CD14-positive monocyte (primary cell): Measurements from ENCODE around the gene PLCB3. TPM values are rescaled to one million over a fixed set of nuclear protein-coding genes. Genes with fewer than 3 reads are reported as not detected.

Experiments
- DNase-seq, 3 donors: peaks; one replicate each; pipeline ENCODE4 v3.0.0-alpha.2; 2011 to 2022
- H2AFZ ChIP-seq: 2 replicates; pipeline ENCODE4 v1.6.0; 2012; ENCODE audit warnings: mild to moderate bottlenecking, low read depth, low read length, inconsistent platforms; ENCODE audit not compliant: insufficient read depth, poor library complexity, severe bottlenecking
- H3K27ac ChIP-seq, 2 donors: 1 replicate in 1 of 2; 2 replicates in 1 of 2; pipeline ENCODE4 v1.5.1; 2012 to 2013; ENCODE audit warnings: low read length in 2 of 2, control low read depth in 1 of 2, inconsistent platforms in 1 of 2, low read depth in 1 of 2, mild to moderate bottlenecking in 1 of 2
- H3K27me3 ChIP-seq, 2 donors: one replicate each; pipeline versions ENCODE4 v1.6.0 to v1.6.1; 2011 to 2013; ENCODE audit warnings: low read length in 2 of 2; ENCODE audit not compliant: control insufficient read depth in 2 of 2, insufficient read depth in 2 of 2
- H3K36me3 ChIP-seq, 2 donors: replicated peaks in 1 of 2; 1 replicate in 1 of 2; 2 replicates in 1 of 2; pipeline versions ENCODE4 v1.5.1 to v1.6.1; 2012 to 2013; ENCODE audit warnings: low read length in 2 of 2, control low read depth in 1 of 2, inconsistent platforms in 1 of 2, mild to moderate bottlenecking in 1 of 2; ENCODE audit not compliant: insufficient read depth in 2 of 2, control insufficient read depth in 1 of 2
- H3K4me1 ChIP-seq, 2 donors: 1 replicate in 1 of 2; 2 replicates in 1 of 2; pipeline versions ENCODE4 v1.5.1 to v1.6.1; 2012 to 2013; ENCODE audit warnings: low read length in 2 of 2, control low read depth in 1 of 2, inconsistent platforms in 1 of 2, mild to moderate bottlenecking in 1 of 2, moderate library complexity in 1 of 2; ENCODE audit not compliant: insufficient read depth in 2 of 2, control insufficient read depth in 1 of 2
- H3K4me2 ChIP-seq: replicated peaks from 2 replicates; pipeline ENCODE3; 2012; ENCODE audit warnings: low read length, moderate library complexity, mild to moderate bottlenecking; ENCODE audit not compliant: poor library complexity, severe bottlenecking; ENCODE audit errors: extremely low read depth
- H3K4me3 ChIP-seq, 3 experiments: fragments of 200-600 bp in 1 of 3; sonication (generic) in 1 of 3; replicated peaks in 1 of 3; 1 replicate in 2 of 3; 2 replicates in 1 of 3; pipeline ENCODE4 v1.5.1; 2011 to 2013; ENCODE audit warnings: low read length in 3 of 3, mild to moderate bottlenecking in 3 of 3, control low read depth in 2 of 3, low read depth in 2 of 3, inconsistent platforms in 1 of 3, moderate library complexity in 1 of 3
- H3K79me2 ChIP-seq: 2 replicates; pipeline ENCODE4 v1.6.0; 2012; ENCODE audit warnings: mild to moderate bottlenecking, control low read depth, inconsistent platforms, low read length, moderate library complexity; ENCODE audit not compliant: insufficient read depth
- H3K9ac ChIP-seq: 2 replicates; pipeline ENCODE4 v1.6.0; 2017; ENCODE audit warnings: low read length, mild to moderate bottlenecking; ENCODE audit not compliant: insufficient read depth, poor library complexity, severe bottlenecking
- H3K9me3 ChIP-seq, 2 donors: replicated peaks in 1 of 2; 1 replicate in 1 of 2; 2 replicates in 1 of 2; pipeline versions ENCODE4 v1.5.1 to v1.6.1; 2012 to 2013; ENCODE audit warnings: low read length in 2 of 2, control low read depth in 1 of 2; ENCODE audit not compliant: control insufficient read depth in 1 of 2, insufficient read depth in 1 of 2
- H4K20me1 ChIP-seq: 2 replicates; pipeline ENCODE4 v1.6.0; 2012; ENCODE audit warnings: mild to moderate bottlenecking, low read length, control low read depth, moderate library complexity; ENCODE audit not compliant: insufficient read depth
- H3K27ac Mint-ChIP-seq, 7 donors: one replicate each; pipeline ENCODE4 v1.8.0; 2020; ENCODE audit warnings: mild to moderate bottlenecking in 7 of 7, mixed read lengths in 7 of 7, moderate library complexity in 6 of 7, inconsistent platforms in 2 of 7
- H3K27me3 Mint-ChIP-seq, 3 donors: one replicate each; pipeline ENCODE4 v1.8.0; 2021 to 2022; ENCODE audit warnings: low read depth in 3 of 3, mild to moderate bottlenecking in 3 of 3, mixed read lengths in 3 of 3, moderate library complexity in 3 of 3, inconsistent platforms in 1 of 3
- H3K36me3 Mint-ChIP-seq, 2 donors: one replicate each; pipeline ENCODE4 v1.8.0; 2020; ENCODE audit warnings: mixed read lengths in 2 of 2, inconsistent platforms in 1 of 2, mild to moderate bottlenecking in 1 of 2
- H3K4me1 Mint-ChIP-seq: one replicate; pipeline ENCODE4 v1.8.0; 2020; ENCODE audit warnings: mild to moderate bottlenecking, mixed read lengths
- H3K4me3 Mint-ChIP-seq, 2 donors: one replicate each; pipeline ENCODE4 v1.8.0; 2020; ENCODE audit warnings: mild to moderate bottlenecking in 2 of 2, mixed read lengths in 2 of 2, moderate library complexity in 1 of 2
- H3K9me3 Mint-ChIP-seq, 7 donors: one replicate each; pipeline ENCODE4 v1.8.0; 2020 to 2022; ENCODE audit warnings: mixed read lengths in 7 of 7, mild to moderate bottlenecking in 6 of 7, moderate library complexity in 6 of 7, inconsistent platforms in 2 of 7
- WGBS: methylation state at CpG from one replicate; pipeline ENCODE4 v1.1.5; 2013; ENCODE audit warnings: missing lambda C conversion rate; ENCODE audit not compliant: insufficient coverage; 5-methylcytosine and 5-hydroxymethylcytosine counted together
- intact Hi-C, 2 donors: fragments of 100-400 bp; cut with micrococcal nuclease; formaldehyde crosslinking; loops; one replicate each; pipeline versions ENCODE4 v1.15.0 to v1.15.1; 2023
- polyA plus RNA-seq, 3 donors: library from polyadenylated mRNA; depleted of rRNA in 1 of 3; unstranded in 2 of 3; stranded (reverse) in 1 of 3; fragments of 300-500 nt in 2 of 3; fragments of >200 nt in 1 of 3; fragmentation: Illumina TruSeq in 2 of 3; gene quantifications; 1 replicate in 2 of 3; 2 replicates in 1 of 3; pipeline ENCODE4 v1.2.3, GENCODE V29; 2012 to 2021
- TF ChIP-seq, protein P1 (sequence below): fragments of 200-600 bp; IDR thresholded peaks from one replicate; pipeline ENCODE4 v1.8.0; 2022; ENCODE audit warnings: antibody characterized with exemption, mild to moderate bottlenecking

Gene PLCB3
- polyA plus RNA-seq, 3 donors = 1.1 to 17.8 (median 1.4) TPM

DNA sequence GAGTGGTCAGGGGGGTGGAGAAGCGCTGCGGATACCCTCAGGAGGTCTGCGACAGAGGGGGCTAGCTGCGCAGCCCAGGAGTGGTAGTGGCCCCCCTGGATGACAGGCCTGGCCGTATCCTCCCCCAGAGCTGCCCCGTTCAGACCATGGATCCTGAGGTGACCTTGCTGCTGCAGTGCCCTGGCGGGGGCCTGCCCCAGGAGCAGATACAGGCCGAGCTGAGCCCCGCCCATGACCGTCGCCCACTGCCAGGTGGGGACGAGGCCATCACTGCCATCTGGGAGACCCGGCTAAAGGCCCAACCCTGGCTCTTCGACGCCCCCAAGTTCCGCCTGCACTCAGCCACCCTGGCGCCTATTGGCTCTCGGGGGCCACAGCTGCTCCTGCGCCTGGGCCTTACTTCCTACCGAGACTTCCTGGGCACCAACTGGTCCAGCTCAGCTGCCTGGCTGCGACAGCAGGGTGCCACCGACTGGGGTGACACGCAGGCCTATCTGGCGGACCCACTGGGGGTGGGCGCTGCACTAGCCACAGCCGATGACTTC lies 24.8 kb upstream of the PLCB3 start:
- Histone ChIP-seq H3K4me1 (peaks cover 47 to 65% of the 10 kb centered on the region in 2 donors), H4K20me1 (peaks cover 33% of the 10 kb centered on the region), H3K36me3 (peaks cover 23 to 24% of the 10 kb centered on the region in 2 donors), H3K4me2 (peak overlapping the region; percentile 98), H3K4me3 (peak overlapping the region; percentile 65 to 97 (median 96)), H3K9ac (peak overlapping the region; percentile 84), H3K27ac (peak overlapping the region; percentile 78 to 92), H3K79me2 (peaks cover 38% of the 10 kb centered on the region), H3K27me3 (no peaks in the 10 kb centered on the region), H3K9me3 (no peaks in the 10 kb centered on the region), H2AFZ (peak overlapping the region; percentile 83)
- peak; percentile 64 to 71 (median 68) for DNase-seq
- TF ChIP-seq, protein P1, sequence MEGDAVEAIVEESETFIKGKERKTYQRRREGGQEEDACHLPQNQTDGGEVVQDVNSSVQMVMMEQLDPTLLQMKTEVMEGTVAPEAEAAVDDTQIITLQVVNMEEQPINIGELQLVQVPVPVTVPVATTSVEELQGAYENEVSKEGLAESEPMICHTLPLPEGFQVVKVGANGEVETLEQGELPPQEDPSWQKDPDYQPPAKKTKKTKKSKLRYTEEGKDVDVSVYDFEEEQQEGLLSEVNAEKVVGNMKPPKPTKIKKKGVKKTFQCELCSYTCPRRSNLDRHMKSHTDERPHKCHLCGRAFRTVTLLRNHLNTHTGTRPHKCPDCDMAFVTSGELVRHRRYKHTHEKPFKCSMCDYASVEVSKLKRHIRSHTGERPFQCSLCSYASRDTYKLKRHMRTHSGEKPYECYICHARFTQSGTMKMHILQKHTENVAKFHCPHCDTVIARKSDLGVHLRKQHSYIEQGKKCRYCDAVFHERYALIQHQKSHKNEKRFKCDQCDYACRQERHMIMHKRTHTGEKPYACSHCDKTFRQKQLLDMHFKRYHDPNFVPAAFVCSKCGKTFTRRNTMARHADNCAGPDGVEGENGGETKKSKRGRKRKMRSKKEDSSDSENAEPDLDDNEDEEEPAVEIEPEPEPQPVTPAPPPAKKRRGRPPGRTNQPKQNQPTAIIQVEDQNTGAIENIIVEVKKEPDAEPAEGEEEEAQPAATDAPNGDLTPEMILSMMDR = no peak
- Mint-ChIP-seq H3K4me1 (peaks cover 49% of the 10 kb centered on the region), H3K9me3 (no peaks in the 10 kb centered on the region), H3K36me3 (peaks cover 15 to 36% of the 10 kb centered on the region in 2 donors), H3K27me3 (peaks cover 0 to 1% (median 0%) of the 10 kb centered on the region in 3 donors), H3K27ac (peak overlapping the region; percentile 77 to 91 (median 88)), H3K4me3 (peak overlapping the region; percentile 81 to 89)
- under 1% methylated on average over 26 of the region's 26 CpGs for WGBS
- intact Hi-C loops = loop anchor here in 1 of 2 donors (1.0 to 2.0 kb wide), 2 partner anchors 14 to 19 kb away; partner anchors contain the start of gene FKBP2

DNA sequence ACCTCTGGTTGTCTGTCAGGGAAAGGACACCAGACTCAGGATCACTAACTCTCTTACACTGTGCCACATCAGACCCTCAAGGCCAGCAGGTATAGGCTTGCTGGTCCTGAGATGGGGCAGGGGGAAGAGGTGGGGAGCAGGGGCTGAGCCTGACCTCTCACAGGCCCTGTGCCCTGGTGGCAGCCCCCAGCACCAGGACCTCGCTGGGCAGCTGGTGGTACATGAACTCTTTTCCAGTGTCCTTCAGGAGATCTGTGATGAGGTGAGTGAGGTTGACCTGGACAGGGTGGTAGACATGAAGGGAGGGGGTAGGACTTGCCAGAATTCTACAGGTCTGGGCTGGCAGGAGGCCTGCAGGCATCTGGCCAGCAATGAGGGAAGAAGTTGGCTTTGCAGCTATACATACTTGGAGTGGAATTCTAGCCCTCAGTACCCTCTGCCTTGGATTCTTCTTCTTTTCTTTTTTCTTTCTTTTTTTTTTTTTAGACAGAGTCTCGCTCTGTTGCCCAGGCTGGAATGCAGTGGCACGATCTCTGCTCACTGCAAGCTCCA lies 23.8 kb upstream of the PLCB3 start:
- peaks cover 53 to 72% of the 10 kb centered on the region in 2 donors for H3K4me1 ChIP-seq
- H3K9ac ChIP-seq = peak overlapping the region; percentile 84
- DNase-seq = no peak

More for the DNA sequence above, 23.8 kb upstream of the PLCB3 start:
- intact Hi-C loops = loop anchor here in 1 of 2 donors (2.0 kb wide), 1 partner anchor 13 kb away; the partner anchor contains the start of gene FKBP2
- peak overlapping the region; percentile 45 to 91 (median 87) for H3K27ac Mint-ChIP-seq
- H2AFZ ChIP-seq = no peak overlapping the region
- WGBS = 100% methylated on average over 1 of the region's 3 CpGs
- TF ChIP-seq, protein P1 = no peak
- peaks cover under 1 to 1% (median 1%) of the 10 kb centered on the region in 3 donors for H3K27me3 Mint-ChIP-seq
- H3K9me3 Mint-ChIP-seq = peaks cover 0 to under 1% (median 0%) of the 10 kb centered on the region in 7 donors
- peak overlapping the region; percentile 81 to 89 for H3K4me3 Mint-ChIP-seq
- H3K27ac ChIP-seq = peak overlapping the region; percentile 78 to 92
- H4K20me1 ChIP-seq = peaks cover 30% of the 10 kb centered on the region
- H3K4me1 Mint-ChIP-seq = peaks cover 57% of the 10 kb centered on the region
- H3K36me3 Mint-ChIP-seq = peaks cover 12 to 33% of the 10 kb centered on the region in 2 donors
- peak overlapping the region in 2 of 3 experiments; percentile 96 to 97 for H3K4me3 ChIP-seq
- H3K36me3 ChIP-seq = peaks cover 18% of the 10 kb centered on the region in 2 donors
- no peaks in the 10 kb centered on the region for H3K27me3 ChIP-seq
- H3K4me2 ChIP-seq = peak overlapping the region; percentile 98
- peaks cover 38% of the 10 kb centered on the region for H3K79me2 ChIP-seq
- H3K9me3 ChIP-seq = no peaks in the 10 kb centered on the region
